CD1c-positive myeloid dendritic cell (primary cell): ENCODE measurements around the gene IRS2.

ENCODE experiments used
- DNase-seq: peaks from one replicate; pipeline ENCODE4 v3.0.0-alpha.2; 2016; ENCODE audit errors: extremely low spot score

IRS2 gene

DNA sequence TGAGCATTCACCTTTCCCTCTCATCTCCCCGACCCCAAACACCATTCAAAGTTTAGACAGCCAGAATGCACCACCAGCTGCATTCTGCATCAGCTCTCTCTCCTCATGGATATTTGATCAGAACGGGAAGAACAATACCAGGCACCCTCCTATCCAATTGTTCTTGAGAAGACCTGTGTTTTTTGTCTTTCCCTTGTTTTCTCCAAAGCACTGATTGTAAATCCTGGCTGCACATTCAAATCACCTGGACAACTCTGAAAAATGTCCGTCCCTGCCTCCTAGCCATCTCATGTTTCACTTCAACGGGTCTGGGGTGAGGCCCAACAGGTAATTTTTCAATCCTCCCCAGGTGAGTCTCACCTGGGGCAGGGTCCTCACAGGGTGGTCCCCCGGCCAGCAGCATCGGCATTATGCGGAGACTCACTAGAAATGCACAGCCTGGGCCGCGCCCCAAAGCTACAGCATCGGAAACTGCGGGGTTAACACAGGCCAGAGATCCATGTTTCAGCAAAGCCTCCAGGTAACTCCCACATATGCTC lies 5.5 kb downstream of the IRS2 start:
- DNase-seq = no peak

GRCh38 chr13:109779876-109780510 lies 6.4 kb downstream of the IRS2 start:
- no peak for DNase-seq

DNA sequence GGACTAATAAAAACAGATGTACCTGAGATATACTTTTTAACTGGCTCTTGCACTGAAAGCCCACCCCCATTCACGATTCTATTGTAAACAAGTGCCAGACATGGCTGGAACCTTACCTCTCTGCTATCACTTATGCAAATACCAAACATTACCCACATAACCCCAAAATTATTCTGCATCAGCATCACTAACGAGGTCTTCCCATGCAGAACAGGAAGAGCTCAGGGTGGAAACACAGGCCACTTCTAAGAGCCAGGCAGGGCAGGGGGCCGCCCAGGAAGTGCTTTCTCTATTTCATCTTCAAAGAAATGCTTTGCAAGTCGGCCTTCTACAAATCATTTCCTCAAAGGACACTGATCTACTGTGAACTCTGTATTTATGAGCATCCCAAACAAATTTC lies 7.3 kb downstream of the IRS2 start:
- no peak for DNase-seq

GRCh38 chr13:109778102-109778542 lies 8.3 kb downstream of the IRS2 start:
- DNase-seq = peak; percentile 42

- no peak for DNase-seq
Observed at GRCh38 chr13:109776575-109776974, 9.8 kb downstream of the IRS2 start.

GRCh38 chr13:109773786-109774185 lies 12.6 kb downstream of the IRS2 start:
- DNase-seq = no peak

DNA sequence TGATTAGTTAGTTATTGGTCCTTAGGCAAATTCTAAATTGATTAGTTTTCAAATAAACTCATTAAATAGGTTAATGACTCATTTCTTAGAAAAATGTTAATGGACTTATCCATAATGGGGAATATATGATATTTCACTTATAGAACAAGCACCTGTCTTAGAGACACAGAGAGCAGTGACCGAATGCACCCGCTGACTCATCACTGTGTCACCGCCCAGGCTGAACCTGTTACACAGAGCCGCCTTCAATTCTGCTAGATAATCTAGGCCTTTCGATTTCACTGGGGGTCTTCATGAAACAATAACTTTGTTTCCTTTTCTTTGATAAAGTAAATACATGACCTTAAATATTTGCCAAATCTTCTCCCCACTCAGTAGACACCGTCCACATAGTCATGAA lies 13.1 kb downstream of the IRS2 start:
- DNase-seq = no peak

- DNase-seq = no peak
Observed at GRCh38 chr13:109771926-109772325, 14.5 kb downstream of the IRS2 start.

DNA sequence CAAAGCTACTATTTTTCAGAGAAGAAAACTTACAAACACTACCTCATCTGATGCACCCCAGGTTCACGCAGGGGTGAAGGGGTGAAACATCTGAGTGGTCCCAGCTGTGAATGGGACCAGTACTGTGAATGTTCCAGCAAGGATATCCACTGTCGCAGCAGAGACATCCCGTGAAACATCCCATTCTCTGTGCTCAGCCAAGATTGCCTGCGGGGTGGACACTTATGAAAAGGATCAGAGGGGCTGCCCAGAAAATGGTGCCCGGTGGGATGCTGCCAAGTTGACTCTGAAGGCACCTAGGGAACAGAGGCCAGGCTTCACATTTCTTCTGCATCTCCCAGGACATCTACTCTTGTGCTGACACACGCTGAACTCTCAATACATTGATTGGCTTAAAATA lies 15.9 kb downstream of the IRS2 start:
- no peak for DNase-seq

DNA sequence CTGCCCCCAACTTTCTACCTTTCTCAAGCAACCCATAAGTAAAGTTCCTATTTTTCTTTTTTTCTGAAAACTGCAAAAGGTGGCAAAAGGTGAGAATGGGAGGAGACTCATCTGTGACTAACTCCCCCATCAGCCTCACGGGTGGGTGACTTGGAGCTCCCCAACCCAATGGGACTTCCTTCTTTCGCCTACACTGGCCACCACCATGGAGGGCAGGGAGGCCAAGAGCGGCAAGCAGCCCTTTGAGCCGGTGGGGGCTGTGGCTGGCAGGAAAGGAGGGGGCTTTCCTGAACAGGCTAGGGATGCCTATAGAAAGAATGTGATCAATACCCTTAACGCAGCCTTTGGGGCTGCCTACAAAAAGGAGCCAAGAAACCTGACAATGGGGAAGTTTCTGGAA lies 16.5 kb downstream of the IRS2 start:
- DNase-seq = peak; percentile 26

DNA sequence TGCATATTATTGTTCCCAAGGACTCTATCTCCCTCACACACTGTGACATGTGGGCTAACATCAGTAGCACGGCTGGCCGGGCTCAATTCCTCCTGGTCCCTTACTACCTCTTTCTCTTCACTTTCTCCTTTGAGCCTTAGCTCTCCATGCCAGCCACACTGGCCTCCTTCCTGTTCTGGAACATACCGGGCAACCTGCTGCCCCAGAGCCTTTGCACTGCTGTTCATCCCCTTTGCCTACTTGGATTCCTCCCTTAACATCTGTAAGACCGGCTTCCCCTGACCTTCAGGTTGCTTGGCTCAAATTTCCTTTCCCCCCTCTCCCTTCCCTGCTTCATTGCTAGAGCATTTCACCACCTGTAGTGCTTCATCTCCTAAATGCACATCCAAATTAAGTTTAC lies 17.1 kb downstream of the IRS2 start:
- DNase-seq = no peak

DNA sequence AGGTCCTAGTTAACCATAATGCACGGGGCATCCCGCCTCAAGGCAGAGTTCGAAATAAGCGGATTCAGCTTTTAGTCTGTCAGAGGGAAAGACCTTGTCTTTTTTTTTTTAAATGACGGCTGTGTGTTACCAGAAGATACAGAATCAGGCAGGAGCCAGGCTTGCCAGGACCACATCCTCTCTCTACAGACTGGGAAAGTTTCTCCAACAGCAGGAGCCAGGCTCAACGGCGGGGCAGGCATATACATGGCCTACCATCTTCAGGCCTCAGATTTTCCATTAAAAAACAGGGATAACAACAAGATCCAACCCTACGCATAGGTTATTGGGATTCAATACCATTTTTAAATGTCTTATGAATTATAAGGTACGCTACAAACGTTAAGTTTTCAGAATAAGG lies 17.8 kb downstream of the IRS2 start:
- DNase-seq = no peak

DNA sequence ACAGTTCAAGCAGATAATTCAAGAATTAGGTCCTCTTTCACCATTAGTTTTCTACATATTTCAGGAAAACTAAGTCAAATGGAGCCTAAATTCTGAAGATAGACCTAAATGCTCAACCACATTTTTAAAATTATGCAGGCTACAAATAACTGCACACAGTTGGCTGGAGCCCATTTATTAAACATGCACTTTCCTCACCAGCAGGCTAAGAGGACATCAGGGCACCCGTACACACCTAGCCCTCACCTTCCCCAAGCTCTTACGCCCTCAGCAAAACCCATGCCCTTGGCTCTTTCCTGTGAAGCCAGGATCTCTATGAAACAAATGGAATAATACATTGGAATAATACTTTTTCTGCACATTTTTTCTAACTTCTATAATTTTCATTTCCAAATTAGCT lies 18.2 kb downstream of the IRS2 start:
- DNase-seq = no peak

DNA sequence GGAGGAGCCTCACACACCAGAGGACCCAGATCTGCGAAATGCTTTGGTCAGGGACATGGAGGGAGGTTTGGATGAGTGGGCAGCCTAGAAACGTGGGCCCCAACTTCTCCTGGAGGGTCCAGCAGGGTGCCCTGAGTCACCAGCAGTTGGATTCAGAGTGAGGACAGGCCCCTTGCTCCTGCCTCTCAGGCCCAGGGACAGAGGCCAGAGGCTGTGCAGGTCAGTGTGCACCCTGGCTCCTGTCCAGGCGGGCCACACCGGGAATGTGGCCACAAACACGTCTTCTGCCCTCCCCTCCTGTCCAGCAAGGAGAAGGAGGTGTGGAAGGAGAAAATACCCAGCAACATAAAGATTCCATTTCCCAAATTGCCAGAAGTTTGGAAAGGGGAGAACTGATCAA lies 19.4 kb downstream of the IRS2 start:
- no peak for DNase-seq

GRCh38 chr13:109764470-109765291 lies 21.7 kb downstream of the IRS2 start:
- peak; percentile 25 for DNase-seq

GRCh38 chr13:109764045-109764444 lies 22.3 kb downstream of the IRS2 start:
- no peak for DNase-seq

GRCh38 chr13:109762791-109763190 lies 23.6 kb downstream of the IRS2 start:
- no peak for DNase-seq

DNA sequence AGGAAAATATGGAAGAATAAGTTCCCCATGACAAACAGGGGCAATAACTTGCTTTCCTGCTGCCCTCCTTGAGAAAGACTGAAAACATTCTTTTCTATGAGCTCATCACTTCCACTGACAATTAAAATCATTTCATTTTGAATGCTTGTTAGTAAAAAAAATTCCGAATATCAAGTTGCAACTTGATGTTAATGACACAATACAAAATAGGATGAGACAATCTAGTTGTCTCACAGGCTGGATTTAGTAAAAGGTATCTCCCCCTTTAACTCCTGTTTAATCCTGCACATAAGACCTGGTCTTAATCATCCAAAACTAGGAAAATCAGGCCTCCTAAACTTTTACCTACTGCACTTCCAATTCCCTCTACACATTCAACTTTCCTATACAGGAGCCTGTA lies 24.7 kb downstream of the IRS2 start:
- no peak for DNase-seq

DNA sequence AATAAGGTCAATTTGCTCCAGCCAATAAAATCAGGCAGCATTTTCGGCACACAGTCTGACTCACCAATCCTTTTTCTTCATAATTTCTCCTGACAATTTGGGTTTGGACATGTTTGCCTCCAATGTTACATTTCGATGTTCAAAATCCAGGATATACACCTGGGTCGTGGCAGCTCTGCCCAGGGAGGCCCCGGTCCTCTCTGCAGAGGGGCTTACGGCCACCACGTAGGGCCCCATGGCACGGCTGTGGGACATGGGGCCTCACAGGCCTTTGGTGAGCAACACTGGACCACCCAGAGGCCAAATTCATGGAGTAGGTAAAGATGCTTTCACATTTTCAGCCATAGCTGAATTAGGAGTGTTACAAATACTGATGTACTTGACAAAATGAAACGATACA lies 25.4 kb downstream of the IRS2 start:
- no peak for DNase-seq

GRCh38 chr13:109760402-109760801 lies 26.0 kb downstream of the IRS2 start:
- DNase-seq = no peak

DNA sequence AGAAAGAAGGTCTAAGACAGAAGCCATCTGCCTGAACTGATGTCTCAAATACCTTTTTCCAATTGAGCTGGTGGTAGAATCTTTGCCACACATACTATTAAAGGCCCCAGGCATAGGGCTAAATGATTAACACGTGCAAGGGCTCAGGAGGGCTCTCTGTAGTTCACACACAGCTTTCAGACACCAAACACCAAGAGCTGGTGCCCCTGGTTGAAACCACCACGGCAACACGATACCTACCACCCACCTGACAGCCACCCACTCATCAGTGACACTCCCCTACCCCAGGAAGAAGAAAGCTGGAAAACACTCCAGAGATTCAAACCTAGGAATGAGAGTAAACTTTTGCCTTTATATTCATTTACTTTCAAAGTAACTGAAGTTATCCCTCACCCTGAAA lies 26.8 kb downstream of the IRS2 start:
- no peak for DNase-seq

GRCh38 chr13:109758937-109759480 lies 27.4 kb downstream of the IRS2 start:
- DNase-seq = no peak

DNA sequence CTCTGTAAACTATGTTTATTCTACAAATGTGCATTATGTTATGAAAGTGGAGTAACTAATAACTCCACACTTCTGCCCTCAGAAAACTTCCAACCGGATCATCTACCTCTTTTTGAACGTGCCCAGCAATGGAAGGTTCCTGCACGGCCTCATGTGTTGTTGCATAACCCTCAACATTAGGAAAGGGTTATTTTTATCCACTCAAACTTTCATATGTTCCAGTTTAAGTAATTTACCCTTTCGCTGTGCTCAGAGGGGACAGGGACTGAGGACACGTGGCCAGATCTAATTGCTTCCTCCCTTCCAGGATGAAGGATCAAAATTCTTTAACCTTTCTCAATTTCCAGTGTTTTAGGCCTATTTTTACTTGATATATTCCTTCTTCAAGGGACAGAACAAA lies 29.6 kb downstream of the IRS2 start:
- no peak for DNase-seq
